ENCODE results near the gene SLC39A11.
"Not testable (repeated sequence)": the region's sequence is repeated elsewhere in the genome, so short reads cannot be mapped to it uniquely, and the experiment has no call there.

The SLC39A11 gene

GRCh38 chr17:72943826-72944689 is 148.4 kb downstream of the SLC39A11 start:
- DNase-seq, result no peak

- no peak for DNase-seq
Measured at GRCh38 chr17:72942579-72942978, 149.9 kb downstream of the SLC39A11 start.

- DNase-seq, result no peak
Measured at GRCh38 chr17:72940496-72940895, 152.0 kb downstream of the SLC39A11 start.

GRCh38 chr17:72938482-72938881 is 154.0 kb downstream of the SLC39A11 start:
- DNase-seq, result no peak

- DNase-seq, result no peak
Measured at GRCh38 chr17:72937707-72938106, 154.8 kb downstream of the SLC39A11 start.

- not testable (repeated sequence) for DNase-seq
Measured at GRCh38 chr17:72937254-72937653, 155.2 kb downstream of the SLC39A11 start.

GRCh38 chr17:72935984-72936383 is 156.5 kb downstream of the SLC39A11 start:
- DNase-seq, result no peak

GRCh38 chr17:72934927-72935326 is 157.6 kb downstream of the SLC39A11 start:
- no peak for DNase-seq

- no peak for DNase-seq
Measured at GRCh38 chr17:72931635-72932034, 160.9 kb downstream of the SLC39A11 start.

GRCh38 chr17:72931163-72931562 is 161.3 kb downstream of the SLC39A11 start:
- DNase-seq, result peak in 1 of 2 donors; percentile 9

- no peak for DNase-seq
Measured at GRCh38 chr17:72930031-72930430, 162.5 kb downstream of the SLC39A11 start.

GRCh38 chr17:72928454-72929136 is 163.9 kb downstream of the SLC39A11 start:
- DNase-seq, result no peak

GRCh38 chr17:72927760-72928159 is 164.7 kb downstream of the SLC39A11 start:
- no peak for DNase-seq

- DNase-seq, result no peak
Measured at GRCh38 chr17:72927146-72927545, 165.3 kb downstream of the SLC39A11 start.

- no peak for DNase-seq
Measured at GRCh38 chr17:72926171-72926570, 166.3 kb downstream of the SLC39A11 start.

GRCh38 chr17:72924196-72924595 is 168.3 kb downstream of the SLC39A11 start:
- no peak for DNase-seq

- no peak for DNase-seq
Measured at GRCh38 chr17:72922219-72922618, 170.3 kb downstream of the SLC39A11 start.

GRCh38 chr17:72921347-72922054 is 171.0 kb downstream of the SLC39A11 start:
- no peak for DNase-seq

- no peak for DNase-seq
Measured at GRCh38 chr17:72920513-72920912, 172.0 kb downstream of the SLC39A11 start.

GRCh38 chr17:72916991-72917390 is 175.5 kb downstream of the SLC39A11 start:
- DNase-seq, result no peak

- DNase-seq, result no peak
Measured at GRCh38 chr17:72915625-72916081, 176.8 kb downstream of the SLC39A11 start.

GRCh38 chr17:72913142-72913682 is 179.3 kb downstream of the SLC39A11 start:
- no peak for DNase-seq

GRCh38 chr17:72906306-72906705 is 186.2 kb downstream of the SLC39A11 start:
- no peak for DNase-seq
